B cell (primary cell): Measurements from ENCODE around the gene CCDC110. TPM values are rescaled to one million over a fixed set of nuclear protein-coding genes. Genes with fewer than 3 reads are reported as not detected.

Experiments
- ATAC-seq: fragments of 200-7000 bp; cut with Tn5 transposase; one replicate; pipeline ENCODE4 v1.10.0; 2021; ENCODE audit warnings: low read depth, mild to moderate bottlenecking, moderate number of reproducible peaks, moderate library complexity
- CTCF ChIA-PET: fragments of 350-600 bp; sonication (Branson Sonifier 250); formaldehyde crosslinking; loops from one replicate; lab custom pipeline; 2021; ENCODE audit warnings: antibody characterized with exemption, inconsistent platforms; lab: Charles Lee
- POLR2A ChIA-PET: fragments of 350-600 bp; sonication (Branson Sonifier 250); formaldehyde crosslinking; loops from one replicate; lab custom pipeline; 2021; ENCODE audit warnings: antibody characterized with exemption; lab: Charles Lee
- DNase-seq: peaks from one replicate; pipeline ENCODE4 v3.0.0; 2013
- H2AFZ ChIP-seq: 2 replicates; pipeline ENCODE4 v1.6.1; 2012; ENCODE audit warnings: mild to moderate bottlenecking, low read depth, low read length; ENCODE audit not compliant: insufficient read depth, poor library complexity, severe bottlenecking
- H3K27ac ChIP-seq, 2 donors: 1 replicate in 1 of 2; 2 replicates in 1 of 2; pipeline ENCODE4 v1.5.1; 2012 to 2013; ENCODE audit warnings: low read length in 2 of 2, mild to moderate bottlenecking in 2 of 2, moderate library complexity in 1 of 2
- H3K27me3 ChIP-seq, 4 experiments: fragments of 200-600 bp in 1 of 4; sonication (generic) in 1 of 4; replicated peaks in 1 of 4; 1 replicate in 2 of 4; 2 replicates in 2 of 4; pipeline versions ENCODE4 v1.6.1 to v1.7.0; 2013 to 2016; ENCODE audit warnings: low read length in 3 of 4, mild to moderate bottlenecking in 2 of 4, mixed read lengths in 1 of 4, moderate library complexity in 1 of 4; ENCODE audit not compliant: insufficient read depth in 4 of 4, control insufficient read depth in 3 of 4; ENCODE audit errors: control extremely low read depth in 1 of 4
- H3K36me3 ChIP-seq, 2 experiments: replicated peaks in 1 of 2; 1 replicate in 1 of 2; 2 replicates in 1 of 2; pipeline versions ENCODE4 v1.6.1 to v1.7.1; 2013; ENCODE audit warnings: low read length in 1 of 2; ENCODE audit not compliant: insufficient read depth in 2 of 2, control insufficient read depth in 1 of 2; ENCODE audit errors: control extremely low read depth in 1 of 2, extremely low read depth in 1 of 2
- H3K4me1 ChIP-seq, 2 donors: fragments of 200-600 bp in 1 of 2; sonication (generic) in 1 of 2; 1 replicate in 1 of 2; 2 replicates in 1 of 2; pipeline versions ENCODE4 v1.5.1 to v1.6.1; 2013 to 2017; ENCODE audit warnings: low read length in 2 of 2; ENCODE audit not compliant: control insufficient read depth in 2 of 2, insufficient read depth in 2 of 2
- H3K4me2 ChIP-seq: replicated peaks from 2 replicates; pipeline ENCODE3; 2012; ENCODE audit warnings: mild to moderate bottlenecking, low read depth, low read length; ENCODE audit not compliant: poor library complexity, severe bottlenecking
- H3K4me3 ChIP-seq, 5 experiments: fragments of 200-600 bp in 1 of 5; sonication (generic) in 1 of 5; 1 replicate in 3 of 5; 2 replicates in 2 of 5; pipeline versions ENCODE4 v1.5.1 to v1.7.0; 2011 to 2016; ENCODE audit warnings: low read length in 4 of 5, mild to moderate bottlenecking in 4 of 5, low read depth in 2 of 5, control low read depth in 1 of 5, moderate library complexity in 1 of 5; ENCODE audit not compliant: insufficient read depth in 1 of 5; ENCODE audit errors: control extremely low read depth in 1 of 5, extremely low read depth in 1 of 5
- H3K79me2 ChIP-seq: fragments of 200-600 bp; sonication (generic); one replicate; pipeline ENCODE4 v1.6.0; 2016; ENCODE audit warnings: low read length; ENCODE audit not compliant: control insufficient read depth, insufficient read depth
- H3K9ac ChIP-seq: fragments of 200-600 bp; sonication (generic); 2 replicates; pipeline ENCODE4 v1.6.1; 2017; ENCODE audit warnings: mild to moderate bottlenecking, low read length, moderate library complexity
- H3K9me3 ChIP-seq, 3 donors: one replicate each; pipeline versions ENCODE4 v1.6.1 to v1.7.1; 2013; ENCODE audit warnings: low read length in 2 of 3; ENCODE audit not compliant: control insufficient read depth in 2 of 3, insufficient read depth in 1 of 3; ENCODE audit errors: control extremely low read depth in 1 of 3
- H4K20me1 ChIP-seq: 2 replicates; pipeline ENCODE4 v1.6.0; 2012; ENCODE audit warnings: mild to moderate bottlenecking, low read length; ENCODE audit not compliant: insufficient read depth, control insufficient read depth, poor library complexity, severe bottlenecking
- H3K27ac Mint-ChIP-seq: one replicate; pipeline ENCODE4 v1.8.0; 2021; ENCODE audit warnings: mixed read lengths
- H3K27me3 Mint-ChIP-seq: one replicate; pipeline ENCODE4 v1.8.0; 2021; ENCODE audit warnings: mixed read lengths
- H3K4me1 Mint-ChIP-seq: one replicate; pipeline ENCODE4 v1.8.0; 2021; ENCODE audit warnings: mixed read lengths
- H3K4me3 Mint-ChIP-seq: one replicate; pipeline ENCODE4 v1.8.0; 2021; ENCODE audit warnings: mixed read lengths
- H3K9me3 Mint-ChIP-seq: one replicate; pipeline ENCODE4 v1.8.0; 2022; ENCODE audit warnings: mixed read lengths; ENCODE audit not compliant: insufficient read depth
- CTCF ChIP-seq: fragments of 200-600 bp; IDR thresholded peaks from one replicate; pipeline ENCODE4 v1.8.0; 2022; ENCODE audit warnings: antibody characterized with exemption, mild to moderate bottlenecking
- EZH2 ChIP-seq: IDR thresholded peaks from 2 replicates; pipeline ENCODE4 v1.6.1; 2012; ENCODE audit warnings: borderline replicate concordance, low read depth, mild to moderate bottlenecking, moderate library complexity, low read length; ENCODE audit not compliant: insufficient read depth, poor library complexity, severe bottlenecking
- WGBS: methylation state at CpG from one replicate; pipeline ENCODE4 v1.1.5; 2013; ENCODE audit warnings: missing lambda C conversion rate; ENCODE audit not compliant: insufficient coverage; 5-methylcytosine and 5-hydroxymethylcytosine counted together
- intact Hi-C: fragments of 100-400 bp; cut with micrococcal nuclease; formaldehyde crosslinking; loops from one replicate; pipeline ENCODE4 v1.10.0; 2022
- polyA plus RNA-seq: library from polyadenylated mRNA; depleted of rRNA; stranded (reverse); fragments of >200 nt; gene quantifications from 2 replicates; pipeline ENCODE4 v1.2.3, GENCODE V29; 2012
- total RNA-seq, 2 donors: library from RNA; stranded (reverse); fragments of 120-200 nt in 1 of 2; gene quantifications; 1 replicate in 1 of 2; 2 replicates in 1 of 2; pipeline versions ENCODE4 v1.2.3 to v1.2.4, GENCODE V29; 2013 to 2022

The CCDC110 gene
- total and polyA plus RNA-seq, 2 donors (not counting 1 experiment from before 2014, with no cell fraction given), result 0.04 to 2.3 TPM

- Histone ChIP-seq H3K4me1 (no peaks in the 10 kb centered on the region), H3K4me3 (no peak overlapping the region), H3K79me2 (no peaks in the 10 kb centered on the region), H3K4me2 (no peak overlapping the region), H3K27me3 (peaks cover 0 to 21% (median 10%) of the 10 kb centered on the region in 4 experiments), H3K27ac (no peak overlapping the region), H3K9me3 (no peaks in the 10 kb centered on the region), H2AFZ (no peak overlapping the region), H3K36me3 (no peaks in the 10 kb centered on the region), H3K9ac (no peak overlapping the region), H4K20me1 (no peaks in the 10 kb centered on the region)
- Mint-ChIP-seq H3K9me3 (no peaks in the 10 kb centered on the region), H3K27ac (no peak overlapping the region), H3K4me3 (no peak overlapping the region), H3K4me1 (peaks cover 12% of the 10 kb centered on the region), H3K27me3 (peaks cover 32% of the 10 kb centered on the region)
- WGBS, result no CpG with 5 or more reads among the region's 1 CpG
- ATAC-seq (no peak), DNase-seq (no peak)
- ChIA-PET CTCF (interaction anchor here (1.1 kb wide), 1 partner anchor 118 kb away, joined by 4 read pairs; no protein-coding TSS in a partner anchor), POLR2A (no interaction called here)
- no peak for TF ChIP-seq CTCF
- intact Hi-C loops, result no loop called here
These were observed 8.0 kb upstream of the CCDC110 start for GRCh38 chr4:185479507-185479971.

- ChIA-PET POLR2A (interaction anchor here (0.6 to 0.7 kb wide), 3 partner anchors 41 to 114 kb away, joined by 3 to 6 read pairs (median 4); no protein-coding TSS in a partner anchor), CTCF (interaction anchor here (0.8 to 3.6 kb wide), 6 partner anchors 15 to 146 kb away, joined by 3 to 36 read pairs (median 4); partner anchors contain the start of genes LRP2BP and UFSP2)
- Histone ChIP-seq H3K9me3 (no peaks in the 10 kb centered on the region), H4K20me1 (no peaks in the 10 kb centered on the region), H3K79me2 (no peaks in the 10 kb centered on the region), H3K27ac (no peak overlapping the region), H3K36me3 (no peaks in the 10 kb centered on the region), H3K27me3 (peaks cover 0 to 8% (median 4%) of the 10 kb centered on the region in 4 experiments), H2AFZ (no peak overlapping the region), H3K4me2 (no peak overlapping the region), H3K9ac (no peak overlapping the region), H3K4me1 (peaks cover 11 to 17% of the 10 kb centered on the region in 2 donors), H3K4me3 (no peak overlapping the region)
- peaks cover 17% of the 10 kb centered on the region for H3K4me1 Mint-ChIP-seq
- intact Hi-C loops, result no loop called here
- no peak for ATAC-seq
- no peak overlapping the region for H3K4me3 Mint-ChIP-seq
- H3K9me3 Mint-ChIP-seq, result no peaks in the 10 kb centered on the region
- no peak for DNase-seq
- peaks cover 13% of the 10 kb centered on the region for H3K27me3 Mint-ChIP-seq
- no peak for TF ChIP-seq EZH2
- TF ChIP-seq CTCF, result no peak
- no peak overlapping the region for H3K27ac Mint-ChIP-seq
- WGBS, result 86% methylated on average over 6 of the region's 8 CpGs
These were observed 1.7 kb upstream of the CCDC110 start for GRCh38 chr4:185473247-185473646.
